Measurements from ENCODE around the gene TSGA10IP.
A peak's percentile ranks its signal among the peaks of the same experiment; 100 is the strongest.

Gene TSGA10IP

DNA sequence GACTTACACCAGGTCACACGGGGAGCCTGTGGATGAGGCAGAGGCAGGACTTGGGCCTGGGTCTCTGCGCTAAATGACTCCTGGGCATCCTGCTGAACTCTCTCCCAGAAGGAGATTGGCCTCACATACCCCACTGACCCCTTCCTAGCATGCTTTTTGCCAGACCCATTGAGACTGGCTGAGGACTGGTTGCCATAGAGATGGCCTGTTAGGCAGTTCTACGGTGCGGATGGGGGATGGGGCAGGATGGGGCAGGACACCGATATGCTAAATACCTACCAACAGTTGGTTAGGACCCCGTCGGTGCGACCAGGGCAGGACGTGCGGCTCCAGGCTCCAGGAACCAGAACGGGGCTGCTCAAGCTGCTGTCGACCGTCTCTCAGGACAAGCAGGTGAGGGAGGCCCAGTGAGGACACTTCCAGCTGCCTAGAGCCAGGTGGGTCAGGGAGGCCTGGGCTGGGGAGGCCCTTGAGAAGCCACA lies at the start of gene TSGA10IP:
Gene TSGA10IP, plus strand, starts transcription at position 51 of the 482 bp plus-strand sequence. Its CDS starts 196 bp downstream, at position 247.
- no peak for DNase-seq

DNA sequence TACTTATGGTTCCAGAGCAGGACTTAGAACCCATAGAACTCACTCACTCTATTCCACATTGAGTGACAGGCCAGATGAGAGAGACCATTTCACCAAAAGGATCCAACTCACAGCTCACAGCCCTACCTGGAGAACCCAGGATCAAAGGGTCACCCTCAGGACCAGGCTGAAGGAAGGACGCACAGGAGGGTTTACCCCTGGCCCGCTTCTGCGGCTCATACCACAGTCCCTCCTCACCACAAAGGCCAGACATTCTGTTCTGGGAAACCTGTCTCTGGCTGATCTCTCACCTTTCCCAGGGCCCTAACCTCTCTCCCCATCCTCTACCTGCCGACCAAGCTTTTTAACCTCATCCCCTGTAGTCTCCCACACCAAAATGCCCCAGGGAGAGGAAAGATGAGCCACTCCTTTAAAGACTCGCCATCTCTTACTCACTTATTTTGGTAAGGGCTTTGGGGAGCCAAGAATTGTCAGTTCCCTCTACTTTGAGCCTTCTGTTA lies 49.7 kb upstream of the TSGA10IP start:
- DNase-seq = no peak

DNA sequence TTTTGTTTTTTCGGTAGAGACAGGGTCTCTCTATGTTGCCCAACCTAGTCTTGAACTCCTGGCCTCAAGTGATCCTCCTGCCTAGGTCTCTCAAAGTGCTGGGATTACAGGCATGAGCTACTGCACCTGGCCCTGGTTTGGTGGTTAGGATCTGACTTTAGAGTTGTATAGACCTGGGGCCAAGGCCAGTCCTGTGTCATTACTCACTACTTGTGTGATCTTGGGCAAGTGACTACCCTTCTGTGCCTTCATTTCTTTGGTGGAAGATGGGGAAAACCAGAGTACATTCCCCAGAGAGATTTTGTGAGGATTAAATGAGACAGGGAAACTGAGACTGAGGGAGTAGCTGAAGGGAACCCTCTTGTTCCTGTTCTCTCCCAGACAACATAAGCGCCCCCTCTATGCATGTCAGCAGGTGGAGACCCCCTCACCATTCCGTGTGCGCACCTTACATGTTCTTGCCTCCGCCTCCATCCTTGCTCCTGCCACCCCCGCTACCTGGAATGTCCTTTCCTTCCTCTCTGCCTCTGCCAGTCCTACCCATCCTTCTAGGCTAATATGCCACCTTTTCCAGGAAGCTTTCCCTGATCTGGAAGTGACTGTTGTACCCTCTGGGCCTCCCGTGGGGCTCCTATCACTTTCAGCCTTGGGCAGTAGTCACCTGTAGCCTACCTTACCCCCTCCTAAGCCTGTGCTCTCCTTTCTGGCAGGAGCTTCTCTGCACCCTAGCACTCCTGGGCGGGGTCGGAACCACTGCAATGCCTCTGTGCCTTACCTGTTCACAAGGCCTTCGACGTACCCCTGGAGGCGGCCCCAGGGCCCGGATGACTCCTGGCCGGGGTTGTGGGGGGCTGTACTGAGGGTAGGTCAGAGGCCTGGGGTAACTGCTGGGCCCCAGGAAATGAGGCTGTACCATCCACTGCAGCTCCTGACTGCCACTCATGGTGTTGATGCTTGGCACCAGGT lies 49.0 kb upstream of the TSGA10IP start:
- no peak for DNase-seq

DNA sequence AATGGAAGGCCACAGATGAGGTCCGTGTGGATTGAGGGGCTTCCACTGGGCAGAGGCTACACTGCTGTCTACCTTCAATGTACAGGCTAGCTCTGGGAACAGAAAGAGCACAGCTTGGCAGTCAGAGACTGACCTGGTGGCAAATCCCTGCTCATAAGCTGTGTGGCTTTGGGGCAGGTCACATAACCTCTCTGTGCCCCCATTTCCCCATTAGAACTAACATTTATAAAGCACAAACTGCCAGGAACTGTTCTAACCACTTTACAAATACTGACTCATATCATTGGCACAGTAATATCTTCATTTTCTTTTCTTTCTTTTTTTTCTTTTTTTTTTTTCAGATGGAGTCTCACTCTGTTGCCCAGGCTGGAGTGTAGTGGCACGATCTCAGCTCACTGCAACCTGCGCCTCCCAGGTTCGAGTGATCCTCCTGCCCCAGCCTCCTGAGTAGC lies 48.2 kb upstream of the TSGA10IP start:
- DNase-seq = no peak

DNA sequence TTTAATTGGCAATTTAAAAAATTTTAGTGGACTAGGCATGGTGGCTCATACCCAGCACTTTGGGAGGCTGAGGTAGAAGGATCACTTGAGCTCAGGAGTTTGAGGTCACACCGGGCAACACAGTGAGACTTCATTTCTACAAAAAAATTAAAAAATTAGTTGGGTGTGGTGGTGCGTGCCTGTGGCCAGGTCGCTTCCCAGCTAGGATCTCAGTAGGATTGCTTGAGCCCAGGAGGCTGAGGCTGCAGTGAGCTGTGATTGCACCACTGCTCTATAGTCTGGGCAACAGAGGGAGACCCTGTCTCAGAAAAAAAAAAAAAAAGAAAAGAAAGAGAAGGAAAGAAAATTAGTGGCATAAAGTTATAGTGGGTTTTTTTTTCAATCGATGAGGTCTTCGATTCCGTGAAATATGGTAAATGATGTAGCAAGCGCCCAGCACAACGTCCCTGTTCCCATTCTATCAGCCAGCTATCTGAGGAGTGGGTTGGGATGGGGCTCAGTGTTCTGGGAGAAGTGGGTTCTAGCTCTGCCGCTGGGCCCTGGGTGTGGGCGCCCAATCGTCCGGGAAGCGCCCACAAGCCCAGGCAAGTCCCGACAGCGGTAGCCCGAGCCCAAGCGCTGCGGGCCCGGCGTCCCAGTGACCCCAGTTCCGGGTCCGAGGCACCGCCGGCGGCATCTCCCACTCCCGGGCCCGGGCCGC lies 46.5 kb upstream of the TSGA10IP start:
- DNase-seq = no peak

DNA sequence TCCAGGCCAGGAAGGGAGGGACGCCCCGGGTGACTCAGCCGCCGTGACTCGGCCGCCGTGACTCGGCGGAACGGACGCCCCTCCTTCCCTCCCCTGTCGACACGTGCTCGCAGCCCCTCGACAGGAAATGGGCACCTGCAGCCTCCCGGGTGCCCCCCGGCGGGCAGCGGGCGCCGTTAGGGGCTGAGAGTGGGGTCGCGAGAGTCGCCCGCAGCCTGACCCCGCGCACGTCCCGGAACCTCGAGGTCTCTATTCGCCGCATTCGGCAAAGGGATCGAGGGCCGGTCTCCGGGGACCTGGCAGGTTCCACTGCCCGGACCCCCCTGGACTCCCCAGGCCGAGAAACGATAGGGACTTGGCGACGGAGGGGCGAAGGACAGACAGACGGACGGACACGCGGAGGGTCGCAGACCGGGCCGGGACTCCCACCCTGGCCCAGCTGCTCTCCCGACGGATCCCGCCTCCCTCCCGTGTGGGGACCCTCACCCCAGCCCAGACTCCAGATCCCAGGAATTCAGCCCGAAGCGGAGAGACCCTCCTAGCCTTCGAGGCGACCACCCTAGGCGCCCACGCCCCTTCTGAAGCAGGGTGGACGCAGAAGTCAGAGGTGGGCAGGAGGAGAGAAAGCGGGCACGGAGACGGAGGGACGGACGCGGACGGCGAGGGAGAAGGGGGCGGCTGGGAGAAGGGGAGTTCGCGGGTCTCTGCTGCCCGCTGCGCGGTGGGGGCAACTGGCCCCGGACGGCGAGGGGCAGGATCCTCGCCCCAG lies 45.7 kb upstream of the TSGA10IP start:
- peak in 1 of 14 donors; percentile 55 for DNase-seq

DNA sequence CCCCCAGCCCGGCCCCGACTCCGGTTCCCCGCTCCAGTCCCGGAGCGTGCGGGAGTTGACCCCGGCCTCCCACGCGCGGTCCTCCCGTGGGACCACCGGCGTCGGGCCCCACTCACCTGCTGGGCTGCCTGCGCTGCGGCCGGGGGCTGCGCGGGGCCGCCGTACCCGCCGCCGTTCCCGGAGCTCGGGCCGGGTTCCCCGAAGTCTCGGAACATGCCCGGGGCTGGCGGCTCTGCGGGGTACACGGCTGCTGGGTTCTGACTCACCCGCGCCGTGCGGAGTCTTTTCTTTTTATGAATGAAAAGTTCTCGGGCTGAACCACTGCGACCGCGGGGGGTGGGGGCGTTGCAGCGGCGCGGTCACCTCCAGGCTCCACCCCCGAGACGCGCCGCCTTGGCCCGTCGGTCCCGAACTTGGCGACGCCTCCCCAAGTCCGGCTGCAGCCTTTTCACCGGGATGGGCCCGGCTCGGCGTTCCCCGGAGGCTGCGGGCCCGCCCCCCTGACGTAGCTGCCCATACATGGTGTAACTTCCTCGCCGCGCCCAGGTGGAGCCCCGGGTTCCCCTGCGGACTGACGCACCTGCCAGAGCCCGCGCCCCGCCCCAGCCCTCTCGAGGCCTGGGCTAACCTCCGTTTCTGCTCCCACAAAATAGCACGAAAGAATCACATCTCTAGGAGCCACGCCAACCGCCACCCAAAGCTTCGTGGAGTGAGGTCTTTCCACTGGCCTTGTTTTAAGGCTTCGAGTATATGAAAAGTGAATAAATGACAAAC lies 45.0 kb upstream of the TSGA10IP start, which contains the start of gene FOSL1:
Gene FOSL1, minus strand, starts transcription at position 264 of the 774 bp plus-strand sequence. Its CDS starts 49 bp downstream, at position 215.
- peak in 8 of 14 donors; percentile 27 to 78 (median 45) for DNase-seq

DNA sequence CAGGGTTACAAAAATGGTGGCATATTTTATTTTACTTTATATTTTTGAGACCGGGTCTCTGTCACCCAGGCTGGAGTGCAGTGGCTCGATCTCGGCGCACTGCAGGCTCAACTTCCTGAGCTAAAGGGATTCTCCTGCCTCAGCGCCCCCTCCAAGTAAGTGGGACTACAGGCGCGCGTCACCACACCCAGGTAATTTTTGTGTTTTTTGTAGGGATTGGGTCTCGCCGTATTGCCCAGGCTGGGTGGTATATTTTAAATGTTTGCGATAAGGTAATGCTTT lies 44.4 kb upstream of the TSGA10IP start:
- no peak for DNase-seq

DNA sequence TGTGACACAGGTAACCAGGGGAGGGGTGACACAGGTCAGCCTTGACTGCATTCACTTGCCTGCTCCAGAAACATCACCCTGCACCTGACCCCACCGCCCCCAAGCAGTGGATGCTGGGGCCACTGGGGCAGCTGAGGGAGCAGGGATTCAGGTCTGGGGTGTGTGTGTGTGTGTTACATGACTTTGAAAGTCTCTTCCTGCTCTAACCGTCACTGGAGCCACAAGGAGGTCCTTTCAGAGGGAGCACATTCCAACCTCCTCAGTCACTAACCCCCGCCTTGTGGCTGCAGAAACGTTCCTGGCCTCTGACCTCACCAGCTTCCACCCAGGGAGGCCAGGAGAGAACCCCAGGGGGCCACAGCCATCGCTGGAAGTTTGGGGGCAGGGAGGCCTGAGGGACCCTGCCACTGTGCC lies 42.2 kb upstream of the TSGA10IP start:
- DNase-seq = no peak

DNA sequence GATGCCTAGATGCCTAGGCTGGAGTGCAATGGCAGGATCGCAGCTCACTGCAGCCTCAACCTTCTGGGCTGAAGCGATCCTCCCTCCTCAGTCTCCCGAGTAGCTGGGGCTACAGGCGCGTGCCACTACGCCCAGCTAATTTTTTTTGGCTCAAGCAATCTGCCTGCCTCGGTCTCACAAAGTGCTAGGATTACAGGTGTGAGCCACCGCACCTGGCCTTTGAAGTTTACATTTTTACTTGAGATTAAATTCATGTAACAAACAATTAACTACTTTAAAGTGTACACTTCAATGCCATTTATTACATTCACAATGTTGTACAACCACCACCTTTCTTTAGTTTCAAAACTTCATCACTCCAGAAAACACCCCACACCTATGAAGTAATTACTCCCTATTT lies 41.6 kb upstream of the TSGA10IP start:
- DNase-seq = no peak

DNA sequence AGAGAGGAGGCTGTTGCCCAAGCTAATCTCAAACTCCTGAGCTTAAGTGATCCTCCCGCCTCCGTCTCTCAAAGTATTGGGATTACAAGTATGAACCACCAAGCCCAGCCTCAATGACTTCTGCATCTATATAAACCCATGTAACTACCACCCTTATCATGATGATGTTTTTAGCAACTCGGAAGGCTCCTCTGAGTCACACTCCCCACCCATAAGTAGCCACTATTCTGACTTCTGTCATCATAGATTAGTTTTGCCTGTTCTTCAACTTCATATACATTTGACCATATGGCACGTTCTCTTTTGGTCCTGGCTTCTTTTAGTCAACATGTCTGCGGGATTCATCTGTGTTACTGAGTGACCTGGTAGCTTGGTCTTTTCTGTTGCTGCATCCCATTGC lies 38.7 kb upstream of the TSGA10IP start:
- no peak for DNase-seq

DNA sequence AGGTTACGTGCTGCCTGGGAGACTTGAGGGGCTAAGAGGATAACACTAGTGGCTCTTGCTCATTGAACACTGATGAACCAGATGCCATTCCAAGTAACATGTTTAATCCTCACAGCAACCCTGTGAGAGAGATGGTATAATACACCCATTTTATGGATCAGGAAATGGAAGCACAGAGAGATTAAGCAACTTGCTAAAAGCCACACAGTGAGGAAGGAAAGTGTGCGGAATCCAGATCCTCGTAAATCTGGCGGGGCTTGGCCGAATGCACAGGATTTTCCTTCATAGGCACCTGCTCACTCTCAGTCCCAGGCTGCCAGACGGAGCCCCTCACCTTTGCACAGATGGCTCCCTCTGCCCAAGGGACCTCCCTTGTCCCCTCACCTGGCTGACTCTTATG lies 37.4 kb upstream of the TSGA10IP start:
- no peak for DNase-seq

DNA sequence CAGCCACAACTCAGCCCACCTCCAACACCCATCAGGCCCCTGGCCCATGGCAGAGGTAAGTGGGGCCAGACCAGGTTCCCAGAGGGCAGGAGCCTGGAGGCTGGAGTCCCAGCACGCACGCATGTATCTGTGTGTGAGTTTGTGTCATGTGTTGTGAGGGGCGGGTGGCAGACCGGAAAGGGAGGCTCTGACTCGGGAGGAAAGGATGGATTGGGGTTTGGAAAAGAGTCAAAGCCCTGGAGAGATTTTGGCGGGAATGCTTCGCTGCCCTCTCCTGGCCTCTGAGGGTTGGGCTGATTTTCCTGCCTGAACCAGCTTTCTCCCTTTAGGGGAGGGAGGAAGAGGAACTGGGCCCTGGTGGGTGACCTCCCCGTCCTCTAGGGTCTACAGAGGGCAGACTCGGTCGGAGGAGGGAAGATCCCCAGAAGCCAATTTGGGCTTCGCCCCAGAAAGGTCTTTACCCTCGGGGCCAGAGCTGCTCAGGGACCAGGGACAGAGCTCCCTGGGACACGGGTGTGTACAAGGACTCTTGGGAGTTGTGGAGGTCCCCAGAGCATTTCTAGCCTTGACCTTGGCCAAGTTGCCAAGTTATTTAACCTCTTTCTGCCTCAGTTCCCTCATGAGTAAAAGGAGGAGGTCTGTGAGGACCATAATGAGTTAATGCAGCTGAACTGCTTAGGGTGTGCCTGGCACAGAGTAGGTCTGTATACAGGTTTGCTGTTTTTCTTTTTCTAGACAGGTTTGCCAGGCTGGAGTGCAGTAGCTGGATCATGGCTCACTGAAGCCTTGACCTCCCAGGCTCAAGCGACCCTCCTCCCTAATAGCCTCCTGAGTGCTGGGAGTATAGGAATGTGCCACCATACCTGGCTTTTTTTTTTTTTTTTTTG lies 33.4 kb upstream of the TSGA10IP start:
- peak in 2 of 14 donors; percentile 24 to 79 for DNase-seq

DNA sequence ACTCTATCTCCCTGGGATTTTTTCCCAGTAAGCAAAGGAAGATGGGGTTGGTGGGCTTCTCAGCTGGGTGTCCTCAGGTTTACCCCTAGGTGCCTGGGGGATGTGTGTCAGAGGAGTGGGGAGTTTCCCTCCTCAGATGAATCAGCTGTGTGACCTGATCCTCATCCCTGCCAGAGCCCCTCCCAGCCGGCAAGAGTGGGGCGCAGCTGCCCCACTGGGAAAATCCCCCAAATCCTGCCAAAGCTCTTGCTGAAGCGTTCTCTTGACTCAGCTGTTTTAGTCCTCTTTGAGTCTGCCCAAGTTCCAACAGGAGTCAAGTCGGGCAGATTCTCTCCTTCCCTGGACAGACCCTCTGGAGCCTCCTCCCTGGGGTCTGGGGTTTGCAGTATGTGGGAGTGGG lies 32.4 kb upstream of the TSGA10IP start:
- no peak for DNase-seq

DNA sequence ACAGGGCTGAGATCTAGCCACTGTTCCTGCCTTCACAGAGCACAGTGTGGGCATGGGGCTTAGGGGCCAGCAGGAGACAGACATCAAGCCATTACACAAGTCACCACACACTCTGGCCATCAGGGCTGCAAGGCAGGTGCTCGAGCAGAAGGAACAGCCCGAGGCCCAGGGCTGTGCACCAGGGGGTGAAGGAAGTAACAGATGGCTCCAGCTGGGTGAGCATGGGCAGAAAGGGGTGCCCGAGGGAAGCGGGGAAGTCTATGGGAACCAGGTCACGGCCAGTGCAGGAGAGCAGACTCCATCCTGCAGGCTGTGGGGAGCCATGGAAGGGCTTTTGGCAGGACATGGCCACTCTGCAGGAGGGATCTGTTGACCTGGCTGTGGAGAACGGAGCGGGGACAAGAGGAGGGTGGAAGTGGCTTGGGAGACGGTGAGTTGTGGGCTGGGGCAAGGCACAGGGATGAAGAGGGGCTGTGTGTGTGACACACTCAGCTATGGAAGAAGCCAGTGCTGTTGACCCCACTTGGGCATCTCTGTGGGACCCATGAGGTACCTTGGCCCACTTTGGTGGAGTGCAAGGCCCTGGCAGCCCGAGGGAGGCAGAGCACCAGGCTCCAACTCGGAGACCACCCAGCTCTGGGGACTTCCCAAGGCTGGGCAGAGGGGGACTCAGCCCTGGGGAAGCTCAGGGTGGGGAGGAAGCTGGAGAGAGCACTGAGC lies 30.0 kb upstream of the TSGA10IP start:
- DNase-seq = peak in 3 of 14 donors; percentile 30 to 92 (median 32)

DNA sequence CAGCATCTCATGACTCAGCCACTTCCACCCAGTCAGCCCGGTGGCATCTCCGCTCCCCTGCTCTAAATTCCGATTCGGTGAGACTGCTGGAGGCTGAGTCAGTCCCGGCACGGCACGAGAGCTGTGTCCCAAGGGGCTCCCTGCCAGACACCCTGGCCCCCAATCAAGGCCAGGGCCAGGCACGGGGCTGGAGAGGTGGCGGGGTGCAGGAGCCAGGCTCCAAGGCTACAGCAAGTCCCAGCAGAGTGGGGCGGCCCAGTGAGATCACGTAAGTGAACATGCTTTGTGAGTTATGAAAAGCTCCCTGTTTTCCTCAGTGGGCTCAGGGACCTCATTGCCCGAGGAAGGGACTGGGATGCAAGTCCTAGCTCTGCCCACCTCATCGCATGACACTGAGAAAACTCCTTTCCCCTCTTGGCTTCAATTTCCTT lies 29.4 kb upstream of the TSGA10IP start:
- peak in 6 of 14 donors; percentile 18 to 79 (median 46) for DNase-seq

DNA sequence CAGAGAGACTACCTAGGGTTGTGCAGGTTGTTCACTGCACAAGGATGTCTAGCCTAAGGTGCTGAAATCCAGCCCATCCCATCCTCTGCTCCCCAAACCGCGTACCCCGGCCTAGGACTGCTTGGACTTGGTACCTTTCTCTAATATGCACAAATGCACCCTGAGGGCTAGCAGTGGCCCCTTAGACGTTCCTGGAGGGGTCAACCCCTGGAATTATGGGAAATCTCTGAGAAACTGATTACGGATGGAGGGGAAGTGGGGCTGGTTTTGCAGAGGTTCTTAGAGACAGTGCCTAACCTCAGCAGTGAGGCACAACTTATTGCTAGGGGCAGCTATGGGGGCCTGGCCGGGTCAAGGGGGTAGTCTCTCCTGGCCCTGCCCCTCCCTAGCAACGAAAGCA lies 28.9 kb upstream of the TSGA10IP start:
- DNase-seq = no peak

DNA sequence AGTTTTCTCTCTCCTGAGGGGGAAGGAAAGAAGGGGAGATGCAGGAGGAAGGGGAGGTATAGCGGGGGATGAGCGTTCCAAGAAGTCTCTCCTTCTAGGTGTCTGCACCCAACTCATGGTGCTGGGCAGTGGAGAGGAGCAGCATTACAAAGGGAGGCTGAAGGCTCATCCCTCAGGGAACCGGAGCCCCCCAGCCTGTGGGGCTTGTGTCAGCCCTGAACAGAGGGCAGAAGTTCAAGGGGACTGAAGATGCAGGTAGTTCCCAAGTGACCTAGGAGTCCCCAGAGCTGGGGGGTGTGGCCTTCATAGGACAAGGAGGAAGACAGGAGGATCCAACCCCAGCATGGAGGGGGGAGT lies 28.2 kb upstream of the TSGA10IP start:
- no peak for DNase-seq

DNA sequence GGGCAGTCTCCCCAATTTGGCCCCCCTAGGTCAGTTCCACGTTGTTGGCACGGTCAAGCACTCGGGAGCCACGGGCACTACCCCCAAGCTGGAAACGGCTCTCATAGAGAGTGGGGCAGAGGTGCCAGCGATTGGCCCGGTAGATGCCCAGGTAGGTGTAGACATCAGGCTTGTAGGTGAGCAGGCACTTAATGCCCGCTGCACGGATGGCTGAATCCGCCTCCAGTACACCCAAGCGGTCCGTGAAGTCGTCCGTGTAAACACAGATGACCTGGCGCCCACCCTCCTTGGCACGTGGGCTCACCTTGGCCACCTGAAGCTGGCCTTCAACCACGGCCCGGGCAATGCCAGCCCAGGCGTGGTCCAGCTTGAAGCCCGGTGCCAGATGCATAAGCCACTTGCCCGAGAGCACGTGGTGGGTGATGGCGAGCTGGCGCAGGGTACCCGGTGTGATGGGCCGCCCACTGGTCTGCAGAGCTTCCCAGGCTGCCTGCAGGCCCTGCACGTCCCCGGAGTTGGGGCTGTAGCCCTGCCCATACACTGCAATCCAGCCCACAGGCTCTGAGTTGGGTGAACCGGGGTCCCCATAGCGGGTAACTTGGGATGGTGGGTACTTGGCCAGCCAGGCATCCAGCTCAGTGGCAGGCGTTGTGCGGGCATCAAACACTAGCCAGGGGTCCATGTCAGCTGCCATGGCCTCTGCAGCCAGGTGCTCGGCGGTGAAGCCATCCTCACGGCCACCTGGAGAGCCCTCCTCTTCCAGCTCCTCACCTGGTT lies 27.7 kb upstream of the TSGA10IP start:
- no peak for DNase-seq
